Measurements from ENCODE around the gene TLR8.

The TLR8 gene

DNA sequence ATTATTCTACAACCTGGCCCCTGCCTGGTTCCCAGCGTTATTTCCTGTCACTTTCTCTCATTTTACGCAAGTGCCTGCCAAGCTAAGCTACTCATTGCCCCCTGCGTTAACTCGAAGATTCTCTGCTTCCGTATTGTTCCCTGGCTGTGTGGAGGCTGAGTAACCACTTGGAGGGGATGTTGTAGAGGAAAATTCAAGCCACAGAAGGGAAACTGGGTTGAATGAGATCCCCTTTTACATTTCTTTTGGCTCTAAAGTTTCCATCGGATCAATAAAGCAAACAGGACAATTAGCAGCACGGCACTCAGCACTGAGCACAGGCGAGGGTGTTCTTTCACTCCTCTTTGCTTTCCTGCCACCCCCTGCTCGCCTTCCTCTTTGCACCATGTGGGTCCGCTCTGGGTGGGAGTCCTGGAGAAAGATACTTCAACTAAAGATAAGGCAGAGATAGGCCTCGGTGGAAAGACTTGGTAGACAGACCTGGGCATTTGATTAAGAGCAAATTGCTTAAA is 64.3 kb downstream of the TLR8 start:
- no peak for DNase-seq

GRCh38 chrX:12971282-12972003 is 65.0 kb downstream of the TLR8 start:
- DNase-seq: no peak

GRCh38 chrX:12972243-12972642 is 65.8 kb downstream of the TLR8 start:
- no peak for DNase-seq
